ENCODE results near the gene OR14K1.
"Not testable (repeated sequence)": the region's sequence is repeated elsewhere in the genome, so short reads cannot be mapped to it uniquely, and the experiment has no call there.

OR14K1 gene, protein sequence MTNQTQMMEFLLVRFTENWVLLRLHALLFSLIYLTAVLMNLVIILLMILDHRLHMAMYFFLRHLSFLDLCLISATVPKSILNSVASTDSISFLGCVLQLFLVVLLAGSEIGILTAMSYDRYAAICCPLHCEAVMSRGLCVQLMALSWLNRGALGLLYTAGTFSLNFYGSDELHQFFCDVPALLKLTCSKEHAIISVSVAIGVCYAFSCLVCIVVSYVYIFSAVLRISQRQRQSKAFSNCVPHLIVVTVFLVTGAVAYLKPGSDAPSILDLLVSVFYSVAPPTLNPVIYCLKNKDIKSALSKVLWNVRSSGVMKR

DNA sequence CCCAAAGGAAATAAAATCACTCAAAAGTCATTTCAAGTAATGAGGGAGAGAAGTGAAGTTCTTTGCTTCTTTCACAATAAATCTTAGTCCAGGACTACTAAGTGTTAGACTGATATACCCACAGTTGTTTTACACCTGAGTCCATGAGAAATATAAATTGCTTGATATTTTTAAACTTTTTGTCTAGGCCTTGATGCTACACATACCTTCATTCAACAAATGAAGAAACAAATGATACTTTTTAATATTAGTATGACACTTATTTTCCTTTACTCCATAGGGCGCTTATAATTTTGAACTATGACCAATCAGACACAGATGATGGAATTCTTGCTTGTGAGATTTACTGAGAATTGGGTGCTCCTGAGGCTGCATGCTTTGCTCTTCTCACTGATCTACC is at the start of gene OR14K1:
Gene OR14K1 (plus strand): TSS at position 301 of the 400 bp plus-strand sequence. CDS start 0 bp downstream, at position 301.
- no peak for DNase-seq

DNA sequence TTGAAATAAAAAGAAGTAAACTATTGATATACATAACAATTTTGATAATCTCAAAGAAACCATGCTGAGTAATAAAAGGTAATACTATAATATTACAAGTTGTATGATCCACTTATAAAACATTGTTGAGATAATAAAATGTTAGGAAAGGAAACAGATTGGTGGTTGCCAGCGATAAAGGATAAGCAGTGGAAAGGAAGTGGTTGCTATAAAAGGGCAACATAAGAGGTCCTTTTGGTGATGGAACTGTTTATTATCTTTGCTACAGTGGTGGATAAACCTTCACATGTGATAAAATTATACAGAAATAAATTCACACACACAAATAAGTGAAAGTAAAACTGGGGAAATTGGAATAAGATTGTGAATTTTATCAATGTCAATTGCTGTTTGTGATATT is 37.1 kb upstream of the OR14K1 start:
- no peak for DNase-seq

DNA sequence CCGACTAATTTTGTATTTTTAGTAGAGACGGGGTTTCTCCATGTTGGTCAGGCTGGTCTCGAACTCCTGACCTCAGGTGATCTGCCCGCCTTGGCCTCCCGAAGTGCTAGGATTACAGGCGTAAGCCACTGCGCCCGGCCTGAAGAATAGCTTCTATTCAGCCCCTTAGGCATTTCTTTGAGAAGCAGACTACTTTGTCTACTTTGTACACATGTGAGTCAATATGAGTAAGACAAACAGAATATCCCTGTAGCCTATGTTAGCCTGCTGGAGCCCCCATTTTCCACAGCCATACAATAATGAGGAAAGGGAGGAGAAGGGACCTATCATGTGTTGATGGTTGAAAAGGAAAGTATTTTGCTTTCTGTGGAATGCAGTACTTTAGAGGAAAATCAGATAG is 27.7 kb upstream of the OR14K1 start:
- not testable (repeated sequence) for DNase-seq

DNA sequence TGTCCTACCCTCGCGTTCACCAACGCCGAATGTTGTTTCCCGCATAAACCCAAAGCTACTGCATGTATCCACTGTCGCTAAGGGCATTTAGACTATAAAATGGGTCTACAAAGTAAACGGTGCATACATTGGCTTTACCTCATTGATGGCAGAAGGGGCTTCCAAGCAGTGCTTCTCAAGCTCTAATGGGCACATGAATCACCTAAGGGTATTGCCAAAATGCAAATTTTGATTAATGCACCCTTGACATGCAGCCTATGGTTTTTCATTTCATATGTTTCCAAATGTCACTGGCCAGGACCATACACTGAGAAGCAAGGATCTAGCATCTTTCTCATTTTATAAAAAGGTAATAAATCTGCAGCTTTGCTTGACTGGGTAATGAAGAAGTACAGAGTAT is 24.7 kb upstream of the OR14K1 start:
- no peak for DNase-seq

DNA sequence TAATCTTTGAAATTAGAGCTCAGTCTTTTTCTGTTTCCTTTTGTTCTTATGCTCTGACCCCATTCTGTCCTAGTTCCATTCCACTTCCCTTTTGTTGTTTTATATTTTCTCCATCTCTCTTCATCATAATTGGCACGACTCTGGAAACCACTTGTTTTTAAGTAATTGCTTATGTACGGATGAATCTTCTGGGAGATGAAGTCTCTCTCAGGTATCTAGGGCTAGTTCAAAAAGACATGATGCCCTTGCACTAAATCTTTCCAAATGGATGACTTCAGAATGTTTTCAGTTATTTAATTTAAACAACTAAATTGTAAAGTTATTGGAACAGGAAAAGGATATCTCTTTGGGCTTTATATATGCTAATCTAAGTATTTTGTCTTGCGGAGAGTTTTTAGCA is 21.9 kb upstream of the OR14K1 start, which contains the start of gene OR6F1:
Gene OR6F1 (minus strand): TSS at position 101 of the 400 bp plus-strand sequence. CDS start 3,891 bp downstream, outside the sequence.
- DNase-seq = no peak

DNA sequence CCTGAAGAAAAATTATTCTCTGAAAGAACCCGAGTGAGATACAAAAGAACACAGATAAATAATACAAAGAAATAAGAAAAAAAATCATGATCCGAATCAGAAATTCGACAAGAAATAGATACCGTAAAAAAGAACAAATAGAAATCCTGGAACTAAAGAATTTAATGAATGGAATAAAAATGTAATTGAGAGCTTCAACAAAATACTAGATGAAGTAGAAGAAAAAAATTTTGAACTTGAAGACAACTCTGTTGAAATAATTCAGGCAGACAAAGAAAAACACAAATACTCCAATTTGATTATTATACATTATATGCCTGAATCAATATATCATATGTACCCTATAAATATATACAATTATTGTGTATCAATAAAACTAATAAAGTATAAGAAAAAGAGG is 17.2 kb upstream of the OR14K1 start:
- no peak for DNase-seq

DNA sequence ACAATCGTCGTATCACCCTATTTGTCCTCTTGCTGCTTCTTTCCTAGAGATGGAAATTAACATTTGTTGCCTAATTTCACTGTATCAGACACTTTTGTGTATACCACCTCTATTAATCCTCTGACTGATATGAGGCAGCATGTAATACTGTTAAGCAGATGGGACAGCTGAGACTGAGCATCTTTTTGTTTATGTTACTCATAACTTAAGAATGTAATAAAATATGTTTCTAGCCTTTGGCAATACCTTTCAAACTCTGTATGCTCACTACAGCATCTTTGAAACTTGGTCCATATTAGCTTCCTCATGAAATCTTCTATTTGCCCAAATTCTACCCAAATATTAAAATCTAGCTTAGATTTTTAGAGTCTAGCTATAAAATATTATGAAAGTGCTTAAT is 2.3 kb downstream of the OR14K1 start:
- DNase-seq = peak; percentile 67

DNA sequence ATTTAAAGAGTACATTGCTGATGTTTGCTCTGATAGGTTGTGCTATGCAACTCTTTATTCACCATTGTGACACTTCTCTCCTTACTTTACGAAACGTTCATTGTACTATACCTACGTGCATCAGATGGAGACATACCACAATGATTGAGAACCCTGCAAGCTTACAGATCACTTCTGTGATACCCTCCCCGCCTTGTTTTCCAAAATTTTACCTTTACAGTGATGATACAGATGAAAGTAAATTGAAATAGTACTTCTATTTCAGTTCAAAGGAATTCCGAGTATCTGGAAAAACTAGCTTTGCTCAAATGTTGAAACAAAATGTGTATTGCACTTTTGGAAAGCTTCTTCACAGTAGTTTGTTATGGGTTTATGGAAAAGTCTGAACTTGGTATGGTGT is 3.3 kb downstream of the OR14K1 start:
- DNase-seq = no peak

DNA sequence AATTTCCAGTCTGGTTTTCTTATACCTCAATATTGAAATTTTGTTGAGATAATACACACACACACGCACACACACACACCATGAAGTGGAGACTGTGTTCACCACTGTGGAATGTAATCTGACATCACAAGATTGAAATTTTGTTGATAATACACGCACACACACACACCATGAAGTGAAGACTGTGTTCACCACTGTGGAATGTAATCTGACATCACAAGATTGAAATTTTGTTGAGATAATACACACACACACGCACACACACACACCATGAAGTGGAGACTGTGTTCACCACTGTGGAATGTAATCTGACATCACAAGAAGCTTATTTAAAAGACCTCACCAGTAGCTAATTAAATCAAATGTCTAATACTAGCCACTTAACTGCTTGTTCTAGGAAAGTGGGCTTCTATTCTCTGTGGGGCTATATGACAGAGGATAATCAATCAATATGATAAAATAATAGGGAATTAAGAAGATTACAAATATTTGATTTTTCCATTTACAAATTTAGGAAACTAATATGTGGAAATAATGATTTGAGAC is 3.9 kb downstream of the OR14K1 start:
- DNase-seq = peak; percentile 66

DNA sequence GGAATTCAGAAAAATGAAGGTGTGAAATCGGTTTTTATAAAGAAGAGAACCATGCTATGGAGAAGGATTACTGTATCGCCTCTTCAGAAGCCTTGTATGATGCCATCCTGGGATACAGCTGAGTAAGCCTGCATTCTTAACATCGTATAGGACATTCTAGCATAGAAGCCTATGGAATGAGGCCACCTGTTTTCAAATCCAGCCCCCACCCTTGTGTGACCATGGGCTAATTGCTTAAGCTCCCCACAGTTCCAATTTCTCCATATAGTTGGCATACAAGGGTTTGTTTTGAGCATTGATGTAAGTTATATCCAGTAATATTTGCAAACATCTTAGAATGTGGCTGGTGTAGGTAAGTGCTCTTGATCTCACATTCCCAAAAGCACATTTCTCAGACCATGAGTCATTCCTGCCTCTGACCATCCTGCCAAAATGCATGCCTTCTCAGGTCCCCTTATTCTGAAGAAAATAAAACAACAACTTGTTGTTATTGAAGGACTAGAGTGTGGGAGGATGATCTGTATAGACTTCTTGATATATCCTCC is 8.0 kb downstream of the OR14K1 start:
- DNase-seq = peak; percentile 21

DNA sequence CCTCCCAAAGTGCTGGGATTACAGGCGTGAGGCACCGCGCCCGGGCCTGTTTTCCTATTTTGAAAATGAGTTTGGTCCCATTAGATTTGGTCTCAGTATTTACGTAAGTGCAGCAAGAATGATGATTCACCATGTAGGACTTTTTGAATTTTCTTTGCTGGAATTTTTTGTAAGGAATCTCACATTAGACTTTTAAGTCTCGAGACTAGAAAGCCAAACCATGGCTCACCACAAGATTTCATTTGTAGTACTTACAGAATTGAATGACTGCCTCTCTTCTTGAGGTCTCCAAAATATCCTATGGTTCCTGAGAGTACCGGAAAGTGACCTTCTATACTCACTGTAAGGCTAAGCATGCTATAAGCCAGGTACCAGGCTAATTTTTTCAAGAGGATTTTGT is 9.2 kb downstream of the OR14K1 start:
- peak; percentile 72 for DNase-seq

DNA sequence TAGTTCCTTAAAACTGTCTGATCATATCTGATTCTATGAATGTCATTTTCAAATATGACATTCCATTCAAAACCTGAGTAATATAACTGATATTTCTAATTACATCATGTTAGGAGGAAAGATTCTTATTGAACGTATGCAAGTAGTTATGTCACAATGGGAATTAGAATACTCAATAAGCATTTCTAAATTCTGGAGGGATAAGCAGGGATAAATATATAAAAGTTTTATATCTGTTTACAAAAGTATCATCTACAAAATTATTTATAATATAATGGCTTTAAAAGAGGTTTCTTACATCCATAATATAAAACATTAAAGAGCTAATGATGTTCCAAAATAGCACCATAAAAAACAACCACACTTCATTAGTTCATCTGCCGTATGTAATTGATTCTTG is 9.6 kb downstream of the OR14K1 start, which contains the start of gene OR14A2:
Gene OR14A2 (minus strand): TSS at position 101 of the 400 bp plus-strand sequence.
- DNase-seq = no peak

DNA sequence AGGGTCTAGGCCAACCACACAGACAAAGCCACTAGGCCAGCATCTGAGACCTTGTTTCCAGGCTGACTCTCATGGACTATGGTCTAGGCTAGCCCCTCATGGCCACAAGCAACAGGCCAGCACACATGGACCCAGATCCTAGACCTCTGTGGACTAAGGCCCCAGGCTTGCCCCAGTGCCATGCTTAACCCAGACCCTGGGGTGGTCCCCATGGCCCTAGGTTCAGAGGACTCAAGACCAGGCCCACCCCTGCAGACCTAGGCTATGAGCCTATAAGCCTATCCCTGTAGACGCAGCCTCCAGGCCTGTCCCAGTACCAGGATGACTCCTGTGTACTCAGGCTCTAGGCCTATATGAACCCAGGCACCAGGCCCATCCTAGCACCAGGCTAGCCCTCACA is 11.5 kb downstream of the OR14K1 start:
- DNase-seq = no peak

DNA sequence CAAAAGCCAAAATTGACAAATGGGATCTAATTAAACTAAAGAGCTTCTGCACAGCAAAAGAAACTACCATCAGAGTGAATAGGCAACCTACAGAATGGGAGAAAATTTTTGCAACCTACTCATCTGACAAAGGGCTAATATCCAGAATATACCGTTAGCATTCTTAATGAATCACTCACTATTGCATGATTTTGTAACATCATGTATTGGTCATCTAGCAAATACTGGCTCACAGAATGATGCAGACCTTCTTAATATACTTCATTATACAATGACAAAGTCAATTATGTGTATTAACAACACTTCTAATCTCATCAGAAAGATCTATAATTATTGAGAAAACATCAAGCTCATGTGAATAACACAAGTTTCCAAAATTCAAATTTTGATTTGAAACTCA is 15.9 kb downstream of the OR14K1 start:
- DNase-seq = peak; percentile 30

DNA sequence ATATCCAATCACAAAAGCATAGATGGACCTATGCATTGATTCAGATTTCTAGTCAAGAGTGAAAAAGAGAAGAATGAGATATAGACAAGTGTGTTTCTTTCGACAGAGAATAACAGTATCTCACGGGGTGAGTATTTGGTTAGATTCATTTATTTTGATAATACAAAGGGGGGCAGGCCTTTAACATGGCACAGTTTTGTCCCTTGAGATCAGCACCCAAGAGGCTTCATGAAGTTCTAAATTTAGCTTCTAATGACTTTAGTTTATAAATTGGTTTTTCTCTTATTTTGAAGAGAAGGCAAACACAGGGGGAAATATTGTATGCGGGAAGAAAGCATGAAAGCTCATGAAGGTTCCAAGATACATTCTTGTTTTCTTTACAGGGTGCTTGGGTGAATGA is 22.0 kb downstream of the OR14K1 start, which contains the start of gene OR1C1:
Gene OR1C1 (minus strand): TSS at position 101 of the 400 bp plus-strand sequence. CDS start 2,150 bp downstream, outside the sequence.
- DNase-seq = no peak

DNA sequence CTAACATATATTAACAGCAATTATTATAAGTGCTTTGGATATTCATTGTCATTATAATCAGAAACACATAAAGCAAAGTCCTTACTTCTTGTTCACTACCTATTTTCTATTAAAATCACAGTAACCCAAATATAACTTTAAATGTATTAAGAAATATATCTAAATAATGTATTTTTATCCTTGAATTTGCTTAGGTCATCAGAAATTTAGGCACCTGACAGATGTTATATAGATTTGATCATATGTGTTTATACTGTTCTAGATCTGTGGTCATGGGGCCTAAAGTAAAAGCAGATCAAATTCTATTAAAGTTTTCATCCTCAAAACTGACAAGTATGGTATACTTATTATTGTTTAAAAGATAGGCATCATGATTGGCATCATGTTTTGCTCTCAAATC is 31.2 kb downstream of the OR14K1 start:
- DNase-seq = no peak

Measured in HCEC 1CT (cell line).